ENCODE measurements around the gene GNPTAB. TPM values are rescaled to one million over a fixed set of nuclear protein-coding genes. Genes with fewer than 3 reads are reported as not detected.

Gene GNPTAB
- total and polyA plus RNA-seq, 2 of the 8 experiments (the other 6 are each of a cell fraction or from before 2014, with no cell fraction given) = 21.5 to 51.3 TPM

DNA sequence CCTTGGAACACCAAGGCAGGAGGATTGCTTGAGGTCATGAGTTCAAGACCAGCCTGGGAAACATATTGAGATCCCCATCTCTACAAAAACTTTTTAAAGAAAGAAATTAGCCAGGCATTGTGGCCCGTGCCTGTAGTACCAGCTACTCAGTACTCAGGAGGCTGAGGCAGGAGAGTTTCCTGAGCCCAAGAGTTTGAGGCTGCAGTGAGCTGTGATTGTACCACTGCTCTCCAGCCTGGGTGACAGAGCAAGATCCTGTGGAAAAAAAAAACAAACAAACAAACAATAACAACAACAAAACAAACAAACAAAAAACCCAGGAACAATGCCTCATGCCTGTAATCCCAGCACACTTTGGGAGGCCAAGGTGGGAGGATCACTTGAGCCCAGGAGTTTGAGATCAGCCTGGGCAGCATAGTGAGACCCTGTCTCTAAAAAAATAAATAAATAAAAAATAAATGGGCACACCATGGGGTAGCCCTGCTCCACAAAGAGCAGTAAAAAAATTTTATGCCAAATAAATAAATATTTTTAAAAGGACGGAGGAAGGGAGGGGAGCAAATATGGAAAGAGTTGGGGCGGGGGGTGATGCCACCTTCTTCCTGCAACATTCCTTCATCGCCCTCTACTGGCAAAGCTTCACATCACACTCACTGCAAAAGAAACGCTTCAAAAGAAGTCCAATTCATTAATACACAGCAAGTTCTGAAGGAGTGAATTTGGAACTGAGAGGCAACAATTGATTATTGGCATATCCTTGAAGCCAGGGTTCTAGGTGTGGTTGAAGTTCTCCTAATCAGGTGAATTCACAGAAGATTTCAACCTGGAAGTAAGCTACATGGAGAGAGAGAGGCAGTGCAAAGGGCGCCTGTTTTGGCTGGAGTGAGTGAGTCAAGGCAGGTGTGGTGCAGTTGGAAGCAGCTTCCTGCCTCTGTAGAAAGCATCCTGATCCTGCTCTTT, 8.8 kb upstream of the GNPTAB start (continued):
- TF ChIP-seq, protein P1, sequence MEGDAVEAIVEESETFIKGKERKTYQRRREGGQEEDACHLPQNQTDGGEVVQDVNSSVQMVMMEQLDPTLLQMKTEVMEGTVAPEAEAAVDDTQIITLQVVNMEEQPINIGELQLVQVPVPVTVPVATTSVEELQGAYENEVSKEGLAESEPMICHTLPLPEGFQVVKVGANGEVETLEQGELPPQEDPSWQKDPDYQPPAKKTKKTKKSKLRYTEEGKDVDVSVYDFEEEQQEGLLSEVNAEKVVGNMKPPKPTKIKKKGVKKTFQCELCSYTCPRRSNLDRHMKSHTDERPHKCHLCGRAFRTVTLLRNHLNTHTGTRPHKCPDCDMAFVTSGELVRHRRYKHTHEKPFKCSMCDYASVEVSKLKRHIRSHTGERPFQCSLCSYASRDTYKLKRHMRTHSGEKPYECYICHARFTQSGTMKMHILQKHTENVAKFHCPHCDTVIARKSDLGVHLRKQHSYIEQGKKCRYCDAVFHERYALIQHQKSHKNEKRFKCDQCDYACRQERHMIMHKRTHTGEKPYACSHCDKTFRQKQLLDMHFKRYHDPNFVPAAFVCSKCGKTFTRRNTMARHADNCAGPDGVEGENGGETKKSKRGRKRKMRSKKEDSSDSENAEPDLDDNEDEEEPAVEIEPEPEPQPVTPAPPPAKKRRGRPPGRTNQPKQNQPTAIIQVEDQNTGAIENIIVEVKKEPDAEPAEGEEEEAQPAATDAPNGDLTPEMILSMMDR (IDR thresholded peaks at IDR 0.05; ENCODE audit: control extremely low read depth in 1 of 3, insufficient read depth in 1 of 3, low read depth in 1 of 3, low read length in 3 of 3) = peak; percentile 60 to 74 (median 66)
